A549 treated with CORT108297 at 1 μM for 4 hours (cell line): ENCODE measurements around the gene AP1M2. TPM values are rescaled to one million over a fixed set of nuclear protein-coding genes. Genes with fewer than 3 reads are reported as not detected.

Experiments
- total RNA-seq: library from RNA; stranded (reverse); fragments of 200-300 nt; extraction: Qiagen RNA extraction; gene quantifications from 5 replicates; pipeline ENCODE4 v1.2.3, GENCODE V29; 2022

AP1M2 gene
- 27.7 to 55.1 TPM (median 44.5 TPM) in 5 replicates for total RNA-seq

DNA sequence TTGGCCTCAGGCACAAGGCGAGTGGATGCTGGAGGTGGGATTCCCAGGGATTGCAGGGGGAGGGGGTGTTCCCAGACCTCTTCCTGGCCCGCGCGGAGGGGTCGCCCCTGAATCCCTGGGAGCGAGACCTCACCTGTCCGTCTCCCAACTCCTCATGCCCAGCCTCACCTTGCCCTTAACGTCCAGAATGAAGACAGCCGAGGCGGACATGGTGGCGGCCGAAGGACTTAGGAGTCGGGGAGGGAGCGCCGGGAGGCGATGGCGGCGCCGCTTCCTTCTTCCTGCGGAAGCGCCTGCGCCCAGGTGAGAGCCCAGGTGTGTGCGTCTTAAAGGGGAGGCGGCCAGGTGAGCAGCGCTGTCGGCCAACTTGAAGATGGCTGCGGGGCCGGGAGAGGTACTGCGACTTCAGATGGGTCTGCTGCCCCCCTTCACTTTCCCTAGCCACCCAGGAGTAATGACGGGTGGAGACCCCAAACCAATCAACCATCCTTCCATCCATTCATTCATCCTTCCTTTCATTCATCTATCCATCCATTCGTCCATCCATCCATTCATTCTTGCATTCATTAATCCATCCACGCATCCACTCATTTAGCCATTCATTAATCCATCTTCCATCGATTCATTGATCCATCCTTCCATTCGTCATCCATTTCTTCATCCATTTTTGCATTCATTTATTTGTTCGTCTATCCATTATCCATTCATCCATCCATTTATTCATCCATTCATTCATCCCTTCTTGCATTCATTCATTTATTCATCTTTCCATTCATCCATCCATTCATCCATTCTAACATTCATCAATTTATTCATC, at the start of gene AP1M2:
Gene AP1M2, minus strand, starts transcription at position 291 of the 817 bp plus-strand sequence. Its CDS starts 81 bp downstream, at position 210.

DNA sequence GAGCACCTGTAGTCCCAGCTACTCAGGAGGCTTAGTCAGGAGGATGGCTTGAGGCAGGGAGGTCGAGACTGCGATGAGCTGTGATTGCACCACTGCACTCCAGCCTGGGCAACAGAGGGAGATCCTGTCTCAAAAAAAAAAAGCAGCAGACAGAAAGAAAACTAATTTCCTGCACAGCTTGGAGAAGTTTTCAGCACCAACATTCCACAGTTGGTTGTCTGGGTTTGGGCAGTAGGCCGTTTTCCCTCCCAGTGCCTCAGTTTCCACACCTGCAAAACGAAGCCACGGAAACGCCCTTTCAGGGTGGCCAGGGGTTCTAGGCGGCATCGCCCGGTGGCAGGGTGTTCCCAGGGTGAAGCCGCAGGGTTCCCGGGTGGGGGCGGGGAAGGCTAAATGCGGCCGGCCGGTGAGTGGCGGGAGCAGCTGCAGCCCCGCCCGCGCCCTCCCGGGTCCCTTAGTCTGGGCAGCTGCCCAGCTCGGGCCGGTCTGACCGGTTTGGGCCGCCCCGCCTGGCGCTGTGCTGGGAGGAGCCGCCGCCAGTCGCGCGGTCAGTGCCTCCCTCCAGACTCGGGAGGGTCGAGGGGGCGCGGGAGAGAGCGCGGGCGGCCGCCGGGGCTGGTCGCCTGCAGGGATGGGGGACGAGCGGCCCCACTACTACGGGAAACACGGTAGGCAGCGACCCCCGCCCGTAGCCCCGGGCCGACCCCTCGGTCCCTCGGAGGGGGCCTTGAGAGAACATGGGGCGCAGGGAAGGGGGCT, 38.1 kb upstream of the AP1M2 start, which contains the start of gene SLC44A2:
Gene SLC44A2, plus strand, starts transcription at position 551 of the 759 bp plus-strand sequence. Its CDS starts 81 bp downstream, at position 632.

DNA sequence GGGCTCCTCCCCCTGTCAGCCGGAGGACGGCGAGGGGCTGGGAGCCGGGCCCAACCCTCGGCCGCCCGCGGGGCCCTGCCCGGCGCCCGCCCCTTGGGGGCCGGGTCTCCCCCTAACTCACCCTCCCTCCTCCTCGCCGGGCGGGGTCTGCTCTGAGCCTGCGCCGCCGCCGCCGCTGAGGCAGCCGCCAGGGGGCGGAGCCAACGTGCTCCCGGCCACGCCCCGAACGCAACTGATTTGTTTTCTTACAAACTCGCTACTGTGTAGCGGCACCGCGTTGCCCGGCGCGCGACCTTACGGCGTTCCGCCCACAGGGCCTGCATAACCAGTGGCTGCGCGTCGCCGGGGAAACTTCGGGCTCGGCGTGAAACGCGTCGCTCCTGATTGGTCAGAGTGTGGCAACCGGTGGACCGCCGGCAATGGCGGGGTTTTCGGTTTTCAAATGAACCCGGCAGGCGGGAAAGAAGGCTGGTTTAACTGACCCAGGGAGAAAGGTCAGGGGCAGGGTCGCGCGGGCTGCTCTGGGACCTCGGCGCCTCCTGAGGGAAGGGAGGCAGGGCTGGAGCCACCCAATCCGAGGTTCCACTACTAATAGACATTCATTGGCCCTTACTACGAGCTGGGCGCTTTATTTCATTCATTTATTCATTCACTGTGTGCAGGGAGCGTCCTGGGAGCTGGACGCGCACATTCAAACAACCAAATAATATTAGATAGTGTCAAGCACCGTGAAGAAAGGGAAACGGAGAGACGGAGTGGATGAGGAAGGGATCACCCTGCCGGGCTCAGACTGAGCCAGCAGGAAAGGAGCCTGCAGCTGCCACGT, 18.1 kb downstream of the AP1M2 start, which contains the start of gene CDKN2D:
Gene CDKN2D, minus strand, starts transcription at position 154 of the 826 bp plus-strand sequence. CDS start 326 bp downstream, outside the sequence.

DNA sequence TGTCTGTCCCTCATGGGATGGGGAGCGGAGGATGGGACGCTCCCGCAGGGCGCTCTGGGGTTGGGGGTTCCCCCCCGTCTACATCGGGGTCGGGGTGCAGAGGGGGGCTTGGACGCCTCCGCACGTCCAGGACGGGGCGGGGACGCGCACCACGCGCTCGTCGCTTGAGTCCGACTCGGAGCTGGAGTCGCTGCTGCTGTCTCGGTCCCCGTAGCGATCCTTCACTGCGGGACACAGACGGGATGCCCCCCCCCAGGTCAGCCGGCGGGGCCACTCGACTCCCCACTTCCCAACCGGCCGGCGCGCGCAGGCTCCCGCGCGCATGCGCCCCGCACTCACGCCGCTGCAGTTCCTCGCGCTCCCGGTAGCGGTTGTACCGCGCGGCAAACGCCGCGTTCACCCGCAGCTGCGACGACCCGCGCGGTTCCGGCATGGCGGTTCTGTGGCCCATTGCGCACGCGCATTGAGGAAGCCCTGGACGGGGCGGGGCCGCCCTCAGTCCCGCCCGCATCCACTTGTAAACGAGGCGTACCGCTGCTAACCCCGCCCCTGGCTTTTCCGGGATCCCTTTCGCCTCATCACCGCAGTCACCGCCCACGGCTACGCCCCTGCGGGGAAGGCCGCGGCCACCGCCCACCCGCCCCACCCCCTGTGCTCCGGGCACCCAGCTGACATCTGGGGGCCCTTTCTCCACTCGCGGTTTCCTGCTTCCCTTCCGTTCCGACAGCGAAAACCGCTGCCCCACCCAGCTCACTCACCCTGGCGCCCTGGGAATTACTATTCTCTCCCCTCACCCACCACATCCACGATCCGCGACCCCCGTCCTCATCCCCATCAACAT, 21.3 kb downstream of the AP1M2 start, which contains the start of gene KRI1:
Gene KRI1, minus strand, starts transcription at position 444 of the 841 bp plus-strand sequence. Its CDS starts 11 bp downstream, at position 433.

DNA sequence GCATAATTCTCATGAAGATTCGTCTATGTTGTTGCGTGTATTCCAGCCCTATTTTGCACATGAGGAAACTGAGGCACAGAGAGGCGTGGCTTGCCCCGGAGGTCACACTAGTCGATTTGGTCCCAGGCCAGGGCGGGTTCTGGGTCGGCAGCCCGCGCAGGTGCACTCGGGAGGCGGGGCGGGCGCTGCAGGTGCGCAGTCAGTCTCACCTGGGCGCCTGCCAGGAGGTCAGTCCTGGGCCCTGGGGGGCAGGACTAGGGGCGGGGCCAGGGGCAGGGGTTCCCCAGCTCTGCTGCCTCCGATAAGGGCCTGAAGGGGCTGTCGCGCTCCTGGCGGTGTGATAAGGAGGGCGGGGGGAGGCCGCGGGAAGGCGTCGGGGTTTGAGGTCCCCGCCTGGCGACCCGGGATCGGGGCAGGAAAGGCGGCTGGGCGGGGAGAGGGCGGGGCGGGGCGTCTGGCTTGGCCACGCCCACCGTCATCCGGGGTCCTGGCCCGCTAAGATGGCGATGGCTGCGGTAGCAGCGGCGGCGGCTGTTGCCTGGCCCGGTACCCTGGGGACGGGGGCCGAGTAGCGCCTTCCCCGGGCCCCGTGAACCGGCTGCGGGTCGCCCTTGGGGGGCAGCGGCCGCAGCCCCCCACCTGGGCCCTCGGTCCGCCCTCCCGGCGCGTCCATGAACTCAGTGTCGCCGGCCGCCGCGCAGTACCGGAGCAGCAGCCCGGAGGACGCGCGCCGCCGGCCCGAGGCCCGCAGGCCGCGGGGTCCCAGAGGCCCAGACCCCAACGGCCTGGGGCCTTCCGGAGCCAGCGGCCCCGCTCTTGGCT, 43.5 kb downstream of the AP1M2 start, which contains the start of gene ATG4D:
Gene ATG4D, plus strand, starts transcription at position 485 of the 822 bp plus-strand sequence. Its CDS starts 187 bp downstream, at position 672.

Other genes starting within 250 kb of the AP1M2 start
- 7.2 to 11.0 TPM (median 8.8 TPM) in 5 replicates for gene ICAM3, start 247.7 kb downstream of the AP1M2 start, total RNA-seq
- gene TYK2, start 206.7 kb downstream of the AP1M2 start, total RNA-seq = 27.3 to 52.9 TPM (median 43.9 TPM) in 5 replicates
- 159 to 201 TPM (median 189 TPM) in 5 replicates for gene CDC37, start 183.8 kb downstream of the AP1M2 start, total RNA-seq
- gene PDE4A, start 166.8 kb downstream of the AP1M2 start, total RNA-seq = 3.8 to 5.4 TPM (median 4.9 TPM) in 5 replicates
- gene KEAP1, start 84.0 kb downstream of the AP1M2 start, total RNA-seq = 51.2 to 65.8 TPM (median 62.5 TPM) in 5 replicates
- 1.5 to 2.5 TPM (median 2.1 TPM) in 5 replicates for gene S1PR5, start 69.9 kb downstream of the AP1M2 start, total RNA-seq
- 15.1 to 22.7 TPM (median 21.9 TPM) in 5 replicates for gene ATG4D, start 43.4 kb downstream of the AP1M2 start, total RNA-seq
- gene KRI1, start 21.3 kb downstream of the AP1M2 start, total RNA-seq = 15.1 to 18.2 TPM (median 17.5 TPM) in 5 replicates
- gene CDKN2D, start 18.3 kb downstream of the AP1M2 start, total RNA-seq = 4.7 to 7.2 TPM (median 7.0 TPM) in 5 replicates
- gene SLC44A2, start 38.2 kb upstream of the AP1M2 start, total RNA-seq = 5.8 to 9.3 TPM (median 6.8 TPM) in 5 replicates
- 149 to 174 TPM (median 168 TPM) in 5 replicates for gene ILF3, start 67.0 kb upstream of the AP1M2 start, total RNA-seq
- 27.7 to 39.3 TPM (median 36.7 TPM) in 5 replicates for gene QTRT1, start 114.1 kb upstream of the AP1M2 start, total RNA-seq
- gene DNM2, start 130.8 kb upstream of the AP1M2 start, total RNA-seq = 49.7 to 58.5 TPM (median 54.2 TPM) in 5 replicates
- gene TMED1, start 248.9 kb upstream of the AP1M2 start, total RNA-seq = 23.9 to 32.2 TPM (median 31.7 TPM) in 5 replicates